Measurements from ENCODE around the gene ORM1. TPM values are rescaled to one million over a fixed set of nuclear protein-coding genes. Genes with fewer than 3 reads are reported as not detected.

The ORM1 gene
- total RNA-seq, 3 donors from 2014 or later, result 2.8 TPM; not detected in 2

DNA sequence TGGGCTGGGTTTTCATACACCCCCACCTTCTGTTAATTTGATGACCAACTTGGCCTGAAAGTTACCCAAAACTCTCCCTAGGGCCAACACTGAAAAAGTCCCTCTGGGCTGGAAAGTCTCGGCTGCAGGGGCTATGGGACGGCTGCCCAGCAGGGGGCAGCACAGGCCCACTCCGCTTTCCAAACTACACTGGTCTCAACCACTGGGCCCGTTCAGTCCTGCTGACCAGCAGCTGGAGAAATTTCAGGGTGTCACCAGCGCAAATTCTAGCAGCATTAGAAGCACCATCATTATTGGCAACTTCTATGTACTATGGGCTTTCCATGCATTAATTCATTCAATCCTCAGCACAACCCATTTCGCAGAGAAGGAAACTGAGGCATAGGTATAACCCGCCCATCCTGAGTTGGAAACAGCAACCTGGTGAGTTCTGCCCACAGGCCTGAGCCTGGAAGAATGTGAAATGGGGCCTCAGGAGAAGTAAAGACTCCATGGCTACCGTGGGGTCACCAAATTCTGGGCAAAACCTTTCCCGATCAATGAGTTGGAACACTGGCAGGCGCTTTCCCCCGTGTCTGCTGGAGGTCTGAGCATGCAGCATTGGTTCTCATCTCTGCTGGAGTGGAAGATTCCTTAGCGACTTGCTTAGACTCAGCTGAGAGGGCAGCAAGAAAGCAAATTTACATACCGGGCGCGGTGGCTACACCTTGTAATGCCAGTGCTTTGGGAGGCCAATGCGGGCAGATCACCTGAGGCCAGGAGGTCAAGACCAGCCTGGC, 16.4 kb downstream of the ORM1 start:
- intact Hi-C loops (cut with DNase I, micrococcal nuclease), result loop anchor here in 1 of 2 donors (10.0 kb wide), 1 partner anchor 315 kb away; the partner anchor contains the start of gene TEX53
- Histone ChIP-seq H3K36me3 (ENCODE audit: low read depth) (peaks cover 20% of the 10 kb centered on the region), H3K4me1 (ENCODE audit: low read depth) (no peaks in the 10 kb centered on the region), H3K4me3 (no peak overlapping the region), H3K9me3 (no peaks in the 10 kb centered on the region)
- ATAC-seq (peak; percentile 58), DNase-seq (peak in 2 of 3 donors; percentile 58 to 62)
- TF ChIP-seq, protein P1, sequence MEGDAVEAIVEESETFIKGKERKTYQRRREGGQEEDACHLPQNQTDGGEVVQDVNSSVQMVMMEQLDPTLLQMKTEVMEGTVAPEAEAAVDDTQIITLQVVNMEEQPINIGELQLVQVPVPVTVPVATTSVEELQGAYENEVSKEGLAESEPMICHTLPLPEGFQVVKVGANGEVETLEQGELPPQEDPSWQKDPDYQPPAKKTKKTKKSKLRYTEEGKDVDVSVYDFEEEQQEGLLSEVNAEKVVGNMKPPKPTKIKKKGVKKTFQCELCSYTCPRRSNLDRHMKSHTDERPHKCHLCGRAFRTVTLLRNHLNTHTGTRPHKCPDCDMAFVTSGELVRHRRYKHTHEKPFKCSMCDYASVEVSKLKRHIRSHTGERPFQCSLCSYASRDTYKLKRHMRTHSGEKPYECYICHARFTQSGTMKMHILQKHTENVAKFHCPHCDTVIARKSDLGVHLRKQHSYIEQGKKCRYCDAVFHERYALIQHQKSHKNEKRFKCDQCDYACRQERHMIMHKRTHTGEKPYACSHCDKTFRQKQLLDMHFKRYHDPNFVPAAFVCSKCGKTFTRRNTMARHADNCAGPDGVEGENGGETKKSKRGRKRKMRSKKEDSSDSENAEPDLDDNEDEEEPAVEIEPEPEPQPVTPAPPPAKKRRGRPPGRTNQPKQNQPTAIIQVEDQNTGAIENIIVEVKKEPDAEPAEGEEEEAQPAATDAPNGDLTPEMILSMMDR (IDR thresholded peaks at IDR 0.05), result peak; percentile 42

DNA sequence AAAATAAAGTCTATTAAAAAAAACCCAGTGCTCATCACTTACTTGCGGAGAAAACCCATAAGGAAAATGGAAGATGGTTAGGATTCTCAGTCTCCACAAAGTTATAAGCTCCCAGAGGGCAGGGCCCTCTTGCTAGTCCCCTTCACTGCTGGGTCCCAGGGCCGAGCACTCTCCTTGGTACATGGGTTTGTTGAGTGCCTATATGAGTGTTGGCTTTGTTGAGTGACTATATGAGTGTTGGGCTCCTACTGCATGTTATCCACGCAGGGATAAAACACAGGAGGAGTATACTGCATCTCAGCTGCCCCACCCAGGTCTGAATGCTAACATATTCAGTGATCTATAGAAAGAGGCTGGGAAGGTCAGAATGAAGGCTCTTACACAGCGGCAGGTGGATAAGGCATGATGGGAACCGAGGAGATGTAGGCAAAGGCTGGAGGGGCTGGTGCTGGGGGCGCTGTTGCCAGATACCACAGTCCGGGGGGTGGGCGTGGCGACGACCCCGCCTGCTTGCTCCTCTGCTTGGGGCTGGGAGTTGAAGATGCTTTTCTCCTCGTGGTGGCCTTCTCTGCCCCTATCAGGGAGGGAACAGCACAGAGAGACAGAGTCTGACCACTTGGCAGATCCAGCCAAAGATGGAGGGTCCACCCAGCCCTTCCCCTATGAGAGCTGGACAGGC, 18.4 kb downstream of the ORM1 start:
- Histone ChIP-seq H3K4me3 (no peak overlapping the region), H3K9me3 (no peaks in the 10 kb centered on the region), H3K4me1 (ENCODE audit: low read depth) (no peaks in the 10 kb centered on the region), H3K36me3 (ENCODE audit: low read depth) (peaks cover 18% of the 10 kb centered on the region)
- no peak for DNase-seq
- intact Hi-C loops (cut with DNase I, micrococcal nuclease), result no loop called here
- ATAC-seq, result no peak
- TF ChIP-seq, protein P1 (IDR thresholded peaks at IDR 0.05), result no peak

DNA sequence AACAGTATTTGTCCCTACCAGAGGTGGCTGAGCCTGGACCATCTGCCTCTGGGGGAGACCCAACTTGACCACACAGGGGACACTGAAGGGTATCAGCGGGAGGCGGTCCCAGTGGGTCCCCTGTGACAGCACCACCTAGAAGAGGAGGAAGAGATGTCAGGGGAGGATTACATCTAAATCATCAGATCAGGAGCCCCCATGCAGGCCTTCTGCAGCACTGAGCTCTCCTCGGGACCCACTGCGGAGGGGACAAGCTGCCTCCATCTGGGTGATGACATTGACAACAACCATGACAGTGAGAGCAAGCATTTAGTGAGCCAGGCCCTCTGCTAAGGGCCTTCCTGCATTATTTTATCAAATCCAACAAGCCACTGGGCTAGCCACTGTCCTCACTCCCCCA, 19.1 kb downstream of the ORM1 start:
- TF ChIP-seq, protein P1 (IDR thresholded peaks at IDR 0.05), result no peak
- intact Hi-C loops (cut with DNase I, micrococcal nuclease), result no loop called here
- DNase-seq, result no peak
- no peak overlapping the region for H3K4me3 ChIP-seq
- no peaks in the 10 kb centered on the region for H3K4me1 ChIP-seq (ENCODE audit: low read depth)
- no peak for ATAC-seq
- H3K36me3 ChIP-seq (ENCODE audit: low read depth), result peaks cover 11% of the 10 kb centered on the region
- no peaks in the 10 kb centered on the region for H3K9me3 ChIP-seq

DNA sequence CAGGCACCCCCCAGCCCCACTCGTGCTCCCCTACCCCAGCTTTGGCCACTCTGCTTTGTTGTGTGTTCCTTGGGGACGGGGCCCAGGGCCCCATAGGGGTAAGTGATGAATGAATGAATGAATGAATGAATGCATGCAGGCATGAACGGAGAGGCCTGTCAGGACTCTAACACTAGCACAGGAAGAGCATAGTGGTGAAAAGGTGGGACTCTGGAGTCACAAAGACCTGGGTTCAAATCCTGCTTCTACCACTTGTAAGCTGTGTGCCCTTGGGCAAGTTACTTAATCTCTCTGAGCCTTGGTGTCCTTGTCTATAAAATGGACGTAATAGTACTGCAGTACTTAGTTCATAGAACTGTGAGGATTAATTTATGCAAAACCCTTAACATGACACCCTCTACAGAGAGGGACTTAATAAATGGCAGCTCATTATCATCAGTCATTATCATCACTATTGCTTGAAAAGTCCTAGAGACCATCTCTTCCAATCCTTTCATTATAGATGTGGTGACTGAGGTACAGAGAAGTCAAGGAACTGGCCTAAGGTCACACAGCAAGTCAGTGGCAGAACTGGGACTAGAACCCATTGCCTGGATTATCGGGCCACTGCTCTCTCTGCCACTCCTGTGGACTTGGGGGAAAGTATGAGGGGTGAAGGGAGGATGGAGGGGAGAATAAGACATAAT, 20.0 kb downstream of the ORM1 start:
- no peak for ATAC-seq
- no peaks in the 10 kb centered on the region for H3K9me3 ChIP-seq
- H3K4me1 ChIP-seq (ENCODE audit: low read depth), result no peaks in the 10 kb centered on the region
- intact Hi-C loops (cut with DNase I, micrococcal nuclease), result no loop called here
- TF ChIP-seq, protein P1 (IDR thresholded peaks at IDR 0.05), result no peak
- no peak overlapping the region for H3K4me3 ChIP-seq
- DNase-seq, result no peak
- H3K36me3 ChIP-seq (ENCODE audit: low read depth), result peaks cover 7% of the 10 kb centered on the region

DNA sequence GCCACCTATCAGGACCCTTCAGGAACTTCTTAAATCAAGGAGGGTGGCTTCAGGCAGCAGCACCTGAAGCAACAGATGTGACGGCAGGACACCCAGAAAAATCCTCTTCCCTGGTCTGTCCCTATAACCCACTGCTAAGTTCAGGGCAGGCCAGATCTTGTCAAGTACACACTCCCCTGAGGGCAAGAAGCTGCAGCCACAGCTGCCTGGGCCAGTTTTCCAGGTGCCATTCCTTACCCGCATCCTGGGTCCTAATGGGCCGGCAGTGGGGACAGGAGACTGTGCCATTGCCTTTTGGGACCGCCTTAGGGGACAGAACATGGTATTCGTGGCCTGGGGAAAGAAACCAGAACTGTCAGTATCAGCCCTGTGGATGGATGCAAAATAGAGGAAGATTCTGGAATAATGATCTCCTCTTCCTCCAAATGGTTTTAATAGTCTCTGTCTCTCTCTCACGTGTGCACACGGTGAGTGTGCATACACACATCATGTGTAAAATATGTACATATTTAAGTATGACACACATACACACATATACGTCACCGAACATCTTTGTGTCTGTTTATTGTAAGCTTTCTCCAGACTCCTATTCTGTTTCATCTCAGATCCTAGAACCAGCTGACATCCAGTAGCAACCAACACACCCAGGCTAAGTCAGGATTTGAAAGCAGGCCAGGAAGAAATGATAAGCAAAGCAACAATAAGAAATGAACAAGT, 20.7 kb downstream of the ORM1 start:
- intact Hi-C loops (cut with DNase I, micrococcal nuclease), result no loop called here
- no peak overlapping the region for H3K4me3 ChIP-seq
- no peaks in the 10 kb centered on the region for H3K9me3 ChIP-seq
- DNase-seq, result no peak
- TF ChIP-seq, protein P1 (IDR thresholded peaks at IDR 0.05), result no peak
- no peak for ATAC-seq
- peaks cover 9% of the 10 kb centered on the region for H3K36me3 ChIP-seq (ENCODE audit: low read depth)
- H3K4me1 ChIP-seq (ENCODE audit: low read depth), result no peaks in the 10 kb centered on the region

All from mucosa of descending colon (tissue), 3 donors.